ENCODE data around the gene NWD2. TPM values are rescaled to one million over a fixed set of nuclear protein-coding genes. Genes with fewer than 3 reads are reported as not detected.

The NWD2 gene
- total RNA-seq, 1 donor from 2014 or later = 1.5 TPM

DNA sequence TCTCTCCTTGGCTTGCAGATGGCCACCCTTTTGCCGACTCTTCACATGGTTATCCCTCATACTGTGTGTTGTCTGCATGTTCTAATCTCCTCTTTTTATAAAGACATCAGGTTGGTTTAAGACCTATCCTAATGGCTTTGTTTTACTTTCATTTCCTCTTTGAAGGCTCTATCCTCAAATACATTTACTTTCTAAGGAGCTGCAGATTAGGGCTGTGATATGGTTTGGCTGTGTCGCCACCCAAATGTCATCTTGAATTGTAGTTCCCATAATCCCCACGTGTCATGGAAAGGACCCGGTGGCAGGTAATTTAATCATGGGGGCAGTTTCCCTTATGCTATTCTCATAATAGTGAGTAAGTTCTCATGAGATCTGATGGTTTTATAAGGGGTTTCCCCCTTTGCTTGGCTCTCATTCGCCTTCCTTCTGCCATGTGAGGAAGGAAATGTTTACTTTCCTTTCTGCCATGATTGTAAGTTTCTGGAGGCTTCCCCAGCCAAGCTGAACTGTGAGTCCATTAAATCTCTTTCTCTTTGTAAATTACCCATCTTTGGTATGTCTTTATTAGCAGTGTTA is 237.1 kb downstream of the NWD2 start:
- peaks cover 19% of the 10 kb centered on the region for H3K4me1 Mint-ChIP-seq (ENCODE audit: unreplicated experiment)
- peaks cover 13% of the 10 kb centered on the region for H3K36me3 Mint-ChIP-seq
- peaks cover 6% of the 10 kb centered on the region for H3K9me3 Mint-ChIP-seq
- no peak overlapping the region for H3K4me3 Mint-ChIP-seq
- H3K27ac Mint-ChIP-seq = peak overlapping the region; percentile 22
- no peak for DNase-seq (ENCODE audit: extremely low spot score, unreplicated experiment)
- H3K27me3 Mint-ChIP-seq = no peaks in the 10 kb centered on the region
- TF ChIP-seq, protein P1, sequence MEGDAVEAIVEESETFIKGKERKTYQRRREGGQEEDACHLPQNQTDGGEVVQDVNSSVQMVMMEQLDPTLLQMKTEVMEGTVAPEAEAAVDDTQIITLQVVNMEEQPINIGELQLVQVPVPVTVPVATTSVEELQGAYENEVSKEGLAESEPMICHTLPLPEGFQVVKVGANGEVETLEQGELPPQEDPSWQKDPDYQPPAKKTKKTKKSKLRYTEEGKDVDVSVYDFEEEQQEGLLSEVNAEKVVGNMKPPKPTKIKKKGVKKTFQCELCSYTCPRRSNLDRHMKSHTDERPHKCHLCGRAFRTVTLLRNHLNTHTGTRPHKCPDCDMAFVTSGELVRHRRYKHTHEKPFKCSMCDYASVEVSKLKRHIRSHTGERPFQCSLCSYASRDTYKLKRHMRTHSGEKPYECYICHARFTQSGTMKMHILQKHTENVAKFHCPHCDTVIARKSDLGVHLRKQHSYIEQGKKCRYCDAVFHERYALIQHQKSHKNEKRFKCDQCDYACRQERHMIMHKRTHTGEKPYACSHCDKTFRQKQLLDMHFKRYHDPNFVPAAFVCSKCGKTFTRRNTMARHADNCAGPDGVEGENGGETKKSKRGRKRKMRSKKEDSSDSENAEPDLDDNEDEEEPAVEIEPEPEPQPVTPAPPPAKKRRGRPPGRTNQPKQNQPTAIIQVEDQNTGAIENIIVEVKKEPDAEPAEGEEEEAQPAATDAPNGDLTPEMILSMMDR (conservative IDR thresholded peaks at IDR 0.05) = no peak

DNA sequence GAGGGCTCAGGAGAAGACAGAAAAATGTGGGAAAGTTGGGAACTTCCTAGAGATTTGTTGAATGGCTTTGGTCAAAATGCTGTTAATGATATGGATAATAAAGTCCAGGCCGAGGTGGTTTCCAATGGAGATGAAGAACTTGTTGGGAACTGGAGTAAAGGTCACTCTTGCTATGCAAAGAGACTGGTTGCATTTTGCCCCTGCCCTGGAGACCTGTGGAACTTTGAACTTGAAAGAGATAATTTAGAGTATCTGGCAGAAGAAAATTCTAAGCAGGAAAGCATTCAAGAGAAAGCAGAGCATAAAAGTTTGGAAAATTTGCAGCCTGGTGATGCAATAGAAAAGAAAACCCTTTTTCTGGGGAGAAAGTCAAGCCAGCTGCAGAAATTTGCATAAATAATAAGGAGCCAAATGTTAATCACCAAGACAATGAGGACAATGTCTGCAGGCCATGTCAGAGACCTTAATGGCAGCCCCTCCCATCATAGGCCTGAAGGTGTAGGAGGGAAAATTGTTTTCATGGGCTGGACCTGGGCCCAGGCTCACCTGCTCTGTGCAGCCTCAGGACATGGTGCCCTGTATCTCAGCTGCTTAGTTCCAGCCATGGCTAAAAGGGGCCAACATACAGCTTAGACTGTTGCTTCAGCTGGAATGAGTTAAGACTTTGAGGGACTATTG is 237.8 kb downstream of the NWD2 start:
- TF ChIP-seq, protein P1 (conservative IDR thresholded peaks at IDR 0.05) = no peak
- Mint-ChIP-seq H3K27me3 (no peaks in the 10 kb centered on the region), H3K9me3 (peaks cover 6% of the 10 kb centered on the region), H3K27ac (peak overlapping the region; percentile 22), H3K4me1 (ENCODE audit: unreplicated experiment) (peaks cover 19% of the 10 kb centered on the region), H3K4me3 (no peak overlapping the region), H3K36me3 (peaks cover 10% of the 10 kb centered on the region)
- no peak for DNase-seq (ENCODE audit: extremely low spot score, unreplicated experiment)

DNA sequence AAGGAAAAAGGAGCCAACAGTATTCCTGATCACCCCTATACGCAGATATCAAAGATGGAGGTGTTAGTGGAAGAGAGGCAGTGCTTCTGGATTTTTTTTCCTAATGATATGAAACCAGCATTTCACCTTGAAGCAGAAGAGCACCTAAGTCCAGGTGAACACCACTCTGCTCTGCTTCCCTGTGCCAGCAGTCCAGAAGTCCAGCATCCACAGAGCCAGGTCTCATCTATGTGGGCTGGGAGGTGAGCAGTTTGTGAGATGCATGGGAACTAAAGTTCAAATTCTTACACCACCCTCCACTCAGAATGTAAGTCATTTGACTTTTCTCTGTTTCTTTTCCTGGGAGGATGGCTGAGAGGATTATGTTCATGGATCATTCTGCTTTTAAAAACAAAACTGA is 239.1 kb downstream of the NWD2 start:
- TF ChIP-seq, protein P1 (conservative IDR thresholded peaks at IDR 0.05) = no peak
- Mint-ChIP-seq H3K27me3 (no peaks in the 10 kb centered on the region), H3K9me3 (peaks cover 6% of the 10 kb centered on the region), H3K36me3 (peaks cover 10% of the 10 kb centered on the region), H3K4me1 (ENCODE audit: unreplicated experiment) (peaks cover 19% of the 10 kb centered on the region), H3K27ac (no peak overlapping the region), H3K4me3 (no peak overlapping the region)
- no peak for DNase-seq (ENCODE audit: extremely low spot score, unreplicated experiment)

DNA sequence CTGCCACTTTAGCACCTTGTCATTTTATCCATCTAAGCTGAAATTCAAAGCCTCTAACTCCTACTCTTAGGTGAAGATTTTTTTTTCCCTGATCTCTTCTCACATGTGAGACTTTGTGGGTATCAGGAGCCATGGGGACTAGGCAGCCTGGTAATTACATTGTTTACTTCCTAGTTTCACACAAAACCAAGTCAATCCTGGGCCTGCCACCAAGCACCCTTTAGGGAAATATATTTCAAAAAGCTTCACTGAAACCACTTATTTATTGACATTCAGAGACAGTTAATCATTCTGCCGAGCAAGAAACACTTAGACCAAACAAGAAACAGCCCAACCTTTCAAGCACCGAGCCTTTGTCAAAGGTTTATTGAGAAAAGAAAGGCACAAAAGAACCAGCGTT is 241.6 kb downstream of the NWD2 start:
- Mint-ChIP-seq H3K27me3 (no peaks in the 10 kb centered on the region), H3K4me3 (peak overlapping the region; percentile 24), H3K4me1 (ENCODE audit: unreplicated experiment) (peaks cover 27% of the 10 kb centered on the region), H3K36me3 (peaks cover 14% of the 10 kb centered on the region), H3K9me3 (peaks cover 6% of the 10 kb centered on the region), H3K27ac (peak overlapping the region; percentile 87)
- no peak for DNase-seq (ENCODE audit: extremely low spot score, unreplicated experiment)
- TF ChIP-seq, protein P1 (conservative IDR thresholded peaks at IDR 0.05) = no peak

DNA sequence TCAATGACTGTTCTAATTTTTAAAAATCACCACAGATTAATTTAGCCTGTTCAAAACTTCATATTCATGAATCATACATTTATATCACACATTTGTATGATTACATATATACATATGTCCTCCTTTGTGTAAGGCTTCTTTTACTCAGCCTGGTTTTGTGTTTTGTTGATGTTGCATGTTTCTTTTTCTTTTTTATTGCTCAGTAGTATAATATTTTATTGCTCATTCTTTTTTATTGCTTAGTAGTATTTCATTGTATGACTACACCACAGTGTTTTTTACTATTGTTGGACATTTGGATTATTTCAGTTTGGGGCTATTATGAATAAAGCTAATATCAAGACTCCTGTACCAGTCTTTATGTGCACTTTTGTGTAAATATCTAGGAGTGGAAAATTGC is 243.1 kb downstream of the NWD2 start:
- Mint-ChIP-seq H3K4me1 (ENCODE audit: unreplicated experiment) (peaks cover 21% of the 10 kb centered on the region), H3K9me3 (no peaks in the 10 kb centered on the region), H3K27me3 (no peaks in the 10 kb centered on the region), H3K4me3 (no peak overlapping the region), H3K36me3 (peaks cover 9% of the 10 kb centered on the region), H3K27ac (peak overlapping the region; percentile 87)
- TF ChIP-seq, protein P1 (conservative IDR thresholded peaks at IDR 0.05) = no peak
- no peak for DNase-seq (ENCODE audit: extremely low spot score, unreplicated experiment)
